CD8-positive, alpha-beta memory T cell (primary cell): ENCODE data around the gene FECH. TPM values are rescaled to one million over a fixed set of nuclear protein-coding genes. Genes with fewer than 3 reads are reported as not detected.
A peak's percentile ranks its signal among the peaks of the same experiment; 100 is the strongest.

ENCODE experiments used
- CTCF ChIA-PET: fragments of 350-600 bp; sonication (Branson Sonifier 250); formaldehyde crosslinking; loops from one replicate; lab custom pipeline; 2021; ENCODE audit warnings: antibody characterized with exemption; lab: Charles Lee
- POLR2A ChIA-PET: fragments of 350-600 bp; sonication (Branson Sonifier 250); formaldehyde crosslinking; loops from one replicate; lab custom pipeline; 2021; ENCODE audit warnings: antibody characterized with exemption; lab: Charles Lee
- DNase-seq, 5 donors: peaks; one replicate each; pipeline versions ENCODE4 v3.0.0 to v3.0.0-alpha.2; 2020 to 2022; ENCODE audit warnings: mixed read lengths in 1 of 5
- H3K27ac ChIP-seq: one replicate; pipeline ENCODE4 v1.7.0; 2013; ENCODE audit warnings: low read depth, mild to moderate bottlenecking, low read length, moderate library complexity
- H3K27me3 ChIP-seq: 2 replicates; pipeline ENCODE4 v1.7.0; 2013; ENCODE audit warnings: low read length, mild to moderate bottlenecking; ENCODE audit not compliant: insufficient read depth, poor library complexity, severe bottlenecking
- H3K36me3 ChIP-seq: 2 replicates; pipeline ENCODE4 v1.7.0; 2013; ENCODE audit warnings: mild to moderate bottlenecking, low read length, moderate library complexity; ENCODE audit not compliant: insufficient read depth
- H3K4me1 ChIP-seq: 2 replicates; pipeline ENCODE4 v1.7.0; 2013; ENCODE audit warnings: mild to moderate bottlenecking, low read length, moderate library complexity; ENCODE audit not compliant: insufficient read depth
- H3K4me3 ChIP-seq: 2 replicates; pipeline ENCODE4 v1.7.0; 2013; ENCODE audit warnings: mild to moderate bottlenecking, low read length
- H3K9me3 ChIP-seq: 2 replicates; pipeline ENCODE4 v1.7.0; 2013; ENCODE audit warnings: mild to moderate bottlenecking, low read length
- H3K27ac Mint-ChIP-seq, 8 donors: one replicate each; pipeline ENCODE4 v1.8.0; 2020 to 2021; ENCODE audit warnings: mixed read lengths in 8 of 8, mild to moderate bottlenecking in 6 of 8, inconsistent platforms in 3 of 8, moderate library complexity in 3 of 8
- H3K27me3 Mint-ChIP-seq, 2 donors: one replicate each; pipeline ENCODE4 v1.8.0; 2020 to 2021; ENCODE audit warnings: mixed read lengths in 2 of 2, mild to moderate bottlenecking in 1 of 2, moderate library complexity in 1 of 2
- H3K36me3 Mint-ChIP-seq, 3 donors: one replicate each; pipeline ENCODE4 v1.8.0; 2020 to 2021; ENCODE audit warnings: mixed read lengths in 3 of 3, inconsistent platforms in 1 of 3, mild to moderate bottlenecking in 1 of 3
- H3K4me1 Mint-ChIP-seq, 3 donors: one replicate each; pipeline ENCODE4 v1.8.0; 2020 to 2021; ENCODE audit warnings: mixed read lengths in 3 of 3, inconsistent platforms in 1 of 3, mild to moderate bottlenecking in 1 of 3
- H3K4me3 Mint-ChIP-seq, 7 donors: one replicate each; pipeline ENCODE4 v1.8.0; 2020 to 2021; ENCODE audit warnings: mixed read lengths in 7 of 7, mild to moderate bottlenecking in 6 of 7, moderate library complexity in 4 of 7, inconsistent platforms in 2 of 7
- H3K9me3 Mint-ChIP-seq, 5 donors: one replicate each; pipeline ENCODE4 v1.8.0; 2020 to 2022; ENCODE audit warnings: mixed read lengths in 5 of 5, mild to moderate bottlenecking in 3 of 5, moderate library complexity in 2 of 5, inconsistent platforms in 1 of 5
- polyA plus RNA-seq: library from polyadenylated mRNA; unstranded; fragments of 300-500 nt; fragmentation: Illumina TruSeq; gene quantifications from one replicate; pipeline ENCODE4 v1.2.3, GENCODE V29; 2021
- total RNA-seq, 2 experiments: library from RNA; stranded (reverse); gene quantifications; one replicate each; pipeline ENCODE4 v1.2.3, GENCODE V29; 2021

The FECH gene
- total and polyA plus RNA-seq, 3 experiments from 2014 or later: 22.0 to 34.9 (median 31.5) TPM

DNA sequence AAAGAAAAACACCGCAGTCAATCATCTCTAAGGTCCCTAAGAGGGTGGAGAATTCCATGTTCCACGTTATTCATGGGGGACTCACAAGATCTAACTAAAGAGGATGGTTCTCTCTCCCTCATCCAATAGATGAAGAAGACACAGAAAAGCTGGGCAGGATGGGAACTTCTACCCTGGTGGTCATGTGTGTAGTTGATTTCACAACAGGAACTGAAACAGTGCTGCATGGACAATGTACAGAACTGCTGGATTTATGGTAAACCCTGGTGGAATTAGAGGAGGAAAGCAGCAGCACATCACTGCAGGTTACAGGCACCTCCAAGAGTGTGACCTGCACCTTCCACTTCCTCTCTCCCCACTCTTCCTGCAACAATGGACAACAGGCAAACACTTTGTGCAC is 31.4 kb downstream of the FECH start:
- Mint-ChIP-seq H3K4me3 (no peak overlapping the region), H3K4me1 (peaks cover 0 to 1% (median 0%) of the 10 kb centered on the region in 3 donors), H3K27ac (no peak overlapping the region), H3K9me3 (no peaks in the 10 kb centered on the region), H3K27me3 (no peaks in the 10 kb centered on the region), H3K36me3 (peaks cover 15 to 83% (median 21%) of the 10 kb centered on the region in 3 donors)
- H3K36me3 ChIP-seq: peaks cover 9% of the 10 kb centered on the region
- H3K9me3 ChIP-seq: no peaks in the 10 kb centered on the region
- H3K4me1 ChIP-seq: no peaks in the 10 kb centered on the region
- H3K4me3 ChIP-seq: no peak overlapping the region
- CTCF ChIA-PET: no interaction called here
- no peaks in the 10 kb centered on the region for H3K27me3 ChIP-seq
- DNase-seq: no peak
- POLR2A ChIA-PET: no interaction called here
- H3K27ac ChIP-seq: no peak overlapping the region

- no peak for DNase-seq
- Mint-ChIP-seq H3K27ac (peak overlapping the region in 1 of 8 donors; percentile 64), H3K4me1 (peaks cover under 1 to 4% (median under 1%) of the 10 kb centered on the region in 3 donors), H3K36me3 (peaks cover 10 to 54% (median 14%) of the 10 kb centered on the region in 3 donors), H3K4me3 (no peak overlapping the region), H3K27me3 (no peaks in the 10 kb centered on the region), H3K9me3 (no peaks in the 10 kb centered on the region)
- Histone ChIP-seq H3K9me3 (no peaks in the 10 kb centered on the region), H3K4me1 (peaks cover 1% of the 10 kb centered on the region), H3K4me3 (no peak overlapping the region), H3K36me3 (peaks cover 9% of the 10 kb centered on the region), H3K27ac (no peak overlapping the region), H3K27me3 (no peaks in the 10 kb centered on the region)
- POLR2A ChIA-PET: no interaction called here
- CTCF ChIA-PET: no interaction called here
These were observed 36.0 kb downstream of the FECH start for GRCh38 chr18:57550510-57550909.

- POLR2A ChIA-PET: no interaction called here
- no peaks in the 10 kb centered on the region for H3K9me3 Mint-ChIP-seq
- peaks cover 5% of the 10 kb centered on the region for H3K4me1 ChIP-seq
These were observed 39.2 kb downstream of the FECH start for GRCh38 chr18:57547260-57547659.

GRCh38 chr18:57544936-57545660 is 41.4 kb downstream of the FECH start:
- peaks cover 5% of the 10 kb centered on the region for H3K4me1 ChIP-seq
- no peak overlapping the region for H3K27ac Mint-ChIP-seq
- H3K36me3 ChIP-seq: no peaks in the 10 kb centered on the region
- H3K9me3 ChIP-seq: no peaks in the 10 kb centered on the region
- H3K4me1 Mint-ChIP-seq: peaks cover 4 to 8% (median 4%) of the 10 kb centered on the region in 3 donors
- CTCF ChIA-PET: interaction anchor here (1.2 to 1.8 kb wide), 2 partner anchors 17 to 25 kb away, joined by 3 read pairs; no protein-coding TSS in a partner anchor
- no peak overlapping the region for H3K4me3 ChIP-seq
- no peaks in the 10 kb centered on the region for H3K27me3 ChIP-seq
- no peak for DNase-seq
- no peak overlapping the region for H3K27ac ChIP-seq
- peaks cover under 1 to 8% (median 5%) of the 10 kb centered on the region in 3 donors for H3K36me3 Mint-ChIP-seq
- POLR2A ChIA-PET: no interaction called here
- H3K27me3 Mint-ChIP-seq: peaks cover 0 to 2% of the 10 kb centered on the region in 2 donors
- H3K9me3 Mint-ChIP-seq: no peaks in the 10 kb centered on the region
- H3K4me3 Mint-ChIP-seq: no peak overlapping the region

More at GRCh38 chr18:57547260-57547659, 39.2 kb downstream of the FECH start:
- peaks cover 4 to 8% (median 4%) of the 10 kb centered on the region in 3 donors for H3K4me1 Mint-ChIP-seq
- Histone ChIP-seq H3K27ac (no peak overlapping the region), H3K9me3 (no peaks in the 10 kb centered on the region), H3K36me3 (no peaks in the 10 kb centered on the region), H3K4me3 (no peak overlapping the region), H3K27me3 (no peaks in the 10 kb centered on the region)
- H3K27me3 Mint-ChIP-seq: no peaks in the 10 kb centered on the region
- H3K4me3 Mint-ChIP-seq: no peak overlapping the region
- H3K36me3 Mint-ChIP-seq: peaks cover 8 to 25% (median 10%) of the 10 kb centered on the region in 3 donors
- H3K27ac Mint-ChIP-seq: no peak overlapping the region
- no peak for DNase-seq
- CTCF ChIA-PET: no interaction called here

- Histone ChIP-seq H3K27ac (no peak overlapping the region), H3K4me3 (no peak overlapping the region), H3K27me3 (no peaks in the 10 kb centered on the region), H3K9me3 (no peaks in the 10 kb centered on the region), H3K4me1 (peaks cover 5% of the 10 kb centered on the region), H3K36me3 (no peaks in the 10 kb centered on the region)
- Mint-ChIP-seq H3K9me3 (no peaks in the 10 kb centered on the region), H3K4me1 (peaks cover 4 to 8% (median 4%) of the 10 kb centered on the region in 3 donors), H3K36me3 (peaks cover 0 to 4% (median under 1%) of the 10 kb centered on the region in 3 donors), H3K4me3 (no peak overlapping the region), H3K27me3 (peaks cover 2 to 5% of the 10 kb centered on the region in 2 donors), H3K27ac (no peak overlapping the region)
- DNase-seq: no peak
- ChIA-PET POLR2A (no interaction called here), CTCF (no interaction called here)
These were observed 42.9 kb downstream of the FECH start for GRCh38 chr18:57543560-57543959.

DNA sequence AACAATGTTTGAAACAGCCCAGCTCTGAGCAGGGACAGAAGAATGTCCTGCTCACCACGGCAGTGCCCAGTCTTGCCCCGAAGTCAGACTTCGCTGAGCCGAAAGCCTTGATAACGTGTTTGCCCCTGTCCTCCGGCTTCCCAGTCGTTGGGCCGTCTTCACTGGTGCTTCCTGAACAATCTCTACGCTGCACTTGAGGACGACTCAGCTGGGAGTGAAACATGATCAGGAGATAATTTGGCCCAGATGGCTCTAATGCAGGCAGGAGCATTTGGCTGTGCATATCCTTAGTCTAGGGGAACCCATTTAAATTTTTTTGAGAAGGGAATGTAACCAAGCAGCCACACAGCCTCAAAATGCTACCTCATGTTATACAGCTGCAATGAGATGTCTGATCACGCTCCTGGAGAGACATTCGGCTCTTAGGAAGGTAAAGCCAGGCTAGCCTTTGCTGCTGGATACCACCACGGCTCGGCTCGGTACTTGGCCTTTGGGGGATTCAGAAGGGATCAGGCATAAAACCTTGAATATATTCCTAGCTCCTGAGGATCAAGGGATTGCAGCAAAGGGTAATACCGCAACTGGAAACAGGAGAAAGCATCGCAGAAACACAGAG is 43.6 kb downstream of the FECH start:
- DNase-seq: no peak
- Histone ChIP-seq H3K4me1 (peaks cover 5% of the 10 kb centered on the region), H3K36me3 (no peaks in the 10 kb centered on the region), H3K9me3 (no peaks in the 10 kb centered on the region), H3K27me3 (no peaks in the 10 kb centered on the region), H3K27ac (no peak overlapping the region), H3K4me3 (no peak overlapping the region)
- Mint-ChIP-seq H3K27ac (no peak overlapping the region), H3K27me3 (peaks cover 2 to 5% of the 10 kb centered on the region in 2 donors), H3K9me3 (no peaks in the 10 kb centered on the region), H3K4me3 (no peak overlapping the region), H3K4me1 (peaks cover 4 to 8% (median 4%) of the 10 kb centered on the region in 3 donors), H3K36me3 (peaks cover 0 to 4% (median 0%) of the 10 kb centered on the region in 3 donors)
- POLR2A ChIA-PET: no interaction called here
- CTCF ChIA-PET: no interaction called here

- H3K36me3 ChIP-seq: no peaks in the 10 kb centered on the region
- Mint-ChIP-seq H3K9me3 (no peaks in the 10 kb centered on the region), H3K4me1 (peaks cover 4 to 8% (median 4%) of the 10 kb centered on the region in 3 donors), H3K36me3 (peaks cover 0 to 1% (median 0%) of the 10 kb centered on the region in 3 donors), H3K27ac (no peak overlapping the region), H3K4me3 (no peak overlapping the region), H3K27me3 (peaks cover 2 to 5% of the 10 kb centered on the region in 2 donors)
- ChIA-PET POLR2A (no interaction called here), CTCF (no interaction called here)
- DNase-seq: no peak
- no peak overlapping the region for H3K4me3 ChIP-seq
- no peaks in the 10 kb centered on the region for H3K9me3 ChIP-seq
- no peak overlapping the region for H3K27ac ChIP-seq
- peaks cover 5% of the 10 kb centered on the region for H3K4me1 ChIP-seq
- H3K27me3 ChIP-seq: no peaks in the 10 kb centered on the region
These were observed 44.4 kb downstream of the FECH start for GRCh38 chr18:57542126-57542525.

GRCh38 chr18:57539702-57540101 is 46.8 kb downstream of the FECH start:
- Histone ChIP-seq H3K36me3 (no peaks in the 10 kb centered on the region), H3K9me3 (no peaks in the 10 kb centered on the region), H3K4me1 (no peaks in the 10 kb centered on the region), H3K27ac (no peak overlapping the region), H3K27me3 (no peaks in the 10 kb centered on the region), H3K4me3 (no peak overlapping the region)
- no peaks in the 10 kb centered on the region for H3K36me3 Mint-ChIP-seq
- no peak for DNase-seq
- H3K27ac Mint-ChIP-seq: no peak overlapping the region
- H3K27me3 Mint-ChIP-seq: peaks cover 4 to 5% of the 10 kb centered on the region in 2 donors
- H3K4me1 Mint-ChIP-seq: no peaks in the 10 kb centered on the region
- H3K4me3 Mint-ChIP-seq: no peak overlapping the region
- CTCF ChIA-PET: no interaction called here
- no peaks in the 10 kb centered on the region for H3K9me3 Mint-ChIP-seq
- POLR2A ChIA-PET: no interaction called here
